Measurements from ENCODE around the gene NPPB.

The NPPB gene

DNA sequence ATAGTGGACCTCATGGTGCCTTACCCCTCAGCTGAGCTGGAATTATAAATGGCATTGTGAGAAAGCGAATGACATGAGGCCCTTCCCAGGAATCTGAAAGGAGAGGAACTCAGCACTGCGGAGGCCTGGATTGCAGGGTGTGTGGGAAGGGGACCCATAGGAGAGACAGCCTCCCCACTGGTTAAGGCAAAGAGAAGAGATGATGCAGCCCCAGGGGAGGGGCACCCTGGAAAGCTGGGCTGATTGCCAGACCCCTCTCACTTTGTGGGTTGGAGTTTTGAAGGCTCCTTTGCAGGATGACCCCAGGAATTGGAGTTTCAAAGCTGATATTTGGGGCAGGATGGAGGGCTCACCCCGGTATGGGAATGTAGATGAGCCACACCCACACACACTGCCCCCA, 2.0 kb downstream of the NPPB start:
- DNase-seq = no peak

DNA sequence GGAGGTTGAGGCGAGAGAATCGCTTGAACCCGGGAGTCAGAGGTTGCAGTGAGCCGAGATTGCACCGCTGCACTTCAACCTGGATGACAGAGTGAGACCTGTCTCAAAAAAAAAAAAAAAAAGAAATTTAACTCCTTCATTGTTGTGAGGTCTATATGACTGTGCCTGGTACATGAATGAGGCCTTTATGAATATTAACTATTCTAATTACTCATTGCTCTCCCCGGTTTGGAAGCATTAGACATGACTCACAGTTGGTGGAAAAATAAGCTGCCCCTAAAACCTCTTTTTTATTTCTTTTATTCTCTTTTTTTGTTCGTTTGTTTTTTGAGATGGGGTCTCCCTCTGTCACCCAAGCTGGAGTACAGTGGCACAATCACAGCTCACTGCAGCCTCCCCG, 3.3 kb downstream of the NPPB start:
- no peak for DNase-seq

DNA sequence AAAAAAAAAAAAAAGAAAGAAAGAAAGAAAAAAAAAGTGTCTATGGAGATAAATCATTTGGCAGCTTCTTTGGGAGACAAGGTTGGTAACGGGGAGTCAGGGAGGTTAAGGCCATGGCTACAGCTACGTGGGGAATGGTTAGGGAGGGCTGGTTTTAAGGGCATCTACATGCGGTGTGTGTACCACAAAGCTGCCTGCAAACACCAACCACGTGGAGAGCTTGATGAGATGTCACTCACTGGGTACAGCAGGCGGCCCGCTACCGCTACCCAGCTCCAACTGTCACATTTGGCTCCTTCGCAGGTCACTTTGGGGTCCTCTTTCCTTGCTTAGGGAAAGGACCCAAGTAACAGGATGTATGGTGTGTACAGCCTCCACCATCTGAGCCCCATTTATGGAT, 4.2 kb downstream of the NPPB start:
- no peak for DNase-seq

DNA sequence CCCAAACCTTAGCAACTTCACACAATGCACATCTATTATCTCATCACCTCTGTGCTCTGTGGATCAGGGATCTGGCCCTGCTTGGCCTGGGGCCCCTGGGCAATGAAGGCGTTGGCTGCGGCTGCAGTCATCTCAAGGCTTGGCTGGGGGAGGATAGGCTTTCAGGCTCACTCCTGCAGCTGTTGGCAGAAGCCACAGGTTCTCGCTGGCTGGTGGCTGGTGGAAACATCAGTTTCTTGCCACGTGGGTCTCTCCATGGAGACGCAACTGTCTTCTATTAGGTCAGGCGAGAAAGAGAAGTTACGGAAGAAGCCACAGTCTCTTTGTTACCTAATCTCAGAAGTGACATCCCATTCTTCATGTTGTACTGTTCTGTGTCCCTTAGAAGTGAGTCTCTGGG, 7.6 kb downstream of the NPPB start:
- DNase-seq = no peak

DNA sequence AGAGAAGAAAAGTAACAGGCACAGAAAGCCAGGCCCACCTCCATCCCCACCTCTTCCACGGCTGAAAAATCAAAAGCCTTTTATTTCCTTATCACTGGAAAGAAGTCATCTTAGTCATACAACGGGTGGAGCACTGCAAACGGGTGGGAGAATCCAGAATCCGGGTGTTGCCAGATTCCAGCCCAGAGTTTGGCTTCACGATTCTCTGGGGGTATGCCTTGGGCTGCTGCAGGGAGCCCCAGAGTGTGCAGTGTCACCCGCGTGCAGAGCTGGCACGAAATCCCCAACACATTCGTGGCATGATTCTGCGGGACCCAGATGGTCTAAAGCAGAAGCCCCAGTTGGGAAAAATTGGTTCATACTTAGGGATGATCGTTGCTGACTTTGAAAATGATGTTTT, 8.6 kb downstream of the NPPB start:
- no peak for DNase-seq

DNA sequence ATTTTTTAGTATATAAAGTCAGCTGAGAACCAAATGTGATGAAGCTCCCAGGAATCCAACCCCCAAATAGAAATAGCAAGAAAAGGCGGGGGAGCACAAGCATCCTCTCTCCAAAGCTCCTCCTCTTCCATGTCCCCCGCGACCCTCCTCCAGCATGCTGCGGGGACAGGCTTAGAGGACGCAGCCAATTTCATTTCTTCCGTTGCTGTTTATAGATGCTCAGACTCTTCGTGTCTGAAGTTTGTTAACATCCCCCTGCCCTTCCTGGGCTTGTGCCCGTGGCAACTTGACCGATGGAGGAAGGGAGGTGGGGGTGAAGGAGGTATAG, 10.4 kb downstream of the NPPB start:
- DNase-seq = no peak

DNA sequence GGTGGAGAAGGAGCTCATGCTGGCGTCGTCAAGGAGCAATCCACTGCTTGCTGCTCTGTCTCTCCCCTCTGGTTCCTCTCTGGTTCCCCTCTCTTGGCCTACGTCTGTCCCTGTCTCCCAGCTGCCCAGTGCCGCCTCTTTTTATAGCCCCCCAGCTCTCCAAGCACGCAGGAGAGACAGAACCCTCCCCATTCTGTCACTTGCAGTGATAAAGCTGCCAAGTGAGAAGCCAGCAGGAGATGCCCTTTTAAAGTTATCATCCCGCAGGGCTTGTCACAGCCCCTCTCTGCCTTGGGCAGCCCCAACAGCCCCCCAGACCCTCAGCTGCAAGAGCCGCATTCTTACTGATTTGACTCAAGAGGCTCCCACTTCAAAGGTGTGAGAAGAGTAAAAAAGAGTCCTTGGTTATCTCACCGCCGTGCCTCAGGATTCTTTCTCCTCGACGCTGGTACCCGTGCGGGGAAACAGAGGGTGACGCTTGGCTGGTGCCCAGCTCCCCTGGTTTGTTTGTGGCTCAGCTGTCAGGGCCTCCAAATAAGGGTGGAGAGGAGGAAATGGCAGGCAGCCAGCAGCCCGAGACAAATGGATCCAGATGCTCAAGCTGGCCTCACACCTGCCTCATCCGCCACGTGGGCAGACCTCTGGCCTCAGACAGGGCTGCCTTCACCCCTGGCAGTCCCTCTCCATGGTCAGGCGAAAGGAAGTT, 10.9 kb downstream of the NPPB start, which contains the start of gene NPPA:
TSS of gene NPPA (minus strand) at position 117 of the 706 bp plus-strand sequence. CDS start at position 18, 99 bp downstream.
- peak; percentile 97 for DNase-seq

DNA sequence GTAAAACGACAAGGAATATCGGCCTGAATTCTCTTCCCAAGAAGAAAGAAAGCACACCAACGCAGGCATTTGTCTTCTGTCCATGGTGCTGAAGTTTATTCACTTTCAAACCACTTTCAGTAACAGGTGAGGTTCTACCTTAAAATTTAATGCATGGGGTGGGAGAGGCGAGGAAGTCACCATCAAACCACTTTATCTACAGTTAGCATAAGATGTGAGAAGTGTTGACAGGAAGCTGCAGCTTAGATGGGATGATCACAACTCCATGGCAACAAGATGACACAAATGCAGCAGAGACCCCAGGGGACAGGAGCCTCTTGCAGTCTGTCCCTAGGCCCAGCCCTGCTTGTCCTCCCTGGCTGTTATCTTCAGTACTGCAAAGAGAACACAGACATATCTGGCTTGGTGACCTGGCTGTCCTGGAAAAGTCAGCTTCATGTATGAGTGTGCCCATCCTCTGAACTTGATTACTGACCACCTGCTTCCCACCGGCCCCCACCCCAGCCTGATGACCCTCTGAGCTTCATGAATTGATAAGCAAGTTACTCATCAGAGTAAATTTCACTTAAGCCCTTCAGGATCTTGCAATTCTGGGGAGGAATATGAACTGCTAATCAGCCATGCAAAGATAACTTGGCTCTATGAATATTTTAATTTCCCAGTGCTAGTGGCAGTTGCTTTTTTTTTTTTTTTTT, 13.0 kb downstream of the NPPB start:
- no peak for DNase-seq

DNA sequence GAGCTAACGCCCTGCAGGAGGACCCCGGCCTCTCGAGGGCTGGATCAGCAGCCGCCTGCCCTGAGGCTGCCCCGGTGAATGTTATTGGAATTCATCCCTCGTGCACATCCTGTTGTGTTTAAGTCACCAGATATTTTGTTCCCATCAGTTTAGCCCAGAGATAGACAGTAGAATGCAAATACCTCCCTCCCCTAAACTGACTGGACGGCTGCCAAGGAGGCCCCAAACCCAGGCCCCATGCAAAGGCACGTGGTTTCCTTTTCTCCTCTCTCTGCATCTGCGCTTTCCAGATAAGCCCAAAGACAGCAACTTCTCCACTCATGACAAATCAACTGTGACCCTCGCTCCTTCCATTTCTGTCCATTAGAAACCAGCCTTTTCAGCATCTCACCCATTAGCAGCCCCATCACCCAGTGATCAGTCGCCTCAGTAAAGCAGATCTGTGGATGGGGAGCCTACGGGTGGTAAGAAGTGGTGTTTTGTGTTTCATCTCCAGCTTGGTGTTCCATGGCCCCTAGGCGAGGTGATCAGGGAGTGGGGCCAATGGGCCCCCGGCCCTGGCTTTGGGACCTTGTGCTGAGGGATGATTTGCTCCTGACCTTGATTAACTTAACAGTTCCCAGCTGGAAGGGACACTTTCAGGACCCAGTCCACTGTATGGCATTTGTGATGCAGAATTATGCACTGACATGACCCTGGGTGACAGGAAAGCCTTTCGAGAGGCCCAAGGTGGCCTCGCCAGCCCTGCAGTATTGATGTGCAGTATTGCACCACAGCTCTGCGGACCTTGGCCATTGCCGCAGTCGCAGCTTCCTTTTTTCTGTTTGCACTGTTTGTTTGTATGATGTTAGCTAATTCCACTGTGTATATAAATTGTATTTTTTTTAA, 16.3 kb downstream of the NPPB start:
- DNase-seq = no peak

DNA sequence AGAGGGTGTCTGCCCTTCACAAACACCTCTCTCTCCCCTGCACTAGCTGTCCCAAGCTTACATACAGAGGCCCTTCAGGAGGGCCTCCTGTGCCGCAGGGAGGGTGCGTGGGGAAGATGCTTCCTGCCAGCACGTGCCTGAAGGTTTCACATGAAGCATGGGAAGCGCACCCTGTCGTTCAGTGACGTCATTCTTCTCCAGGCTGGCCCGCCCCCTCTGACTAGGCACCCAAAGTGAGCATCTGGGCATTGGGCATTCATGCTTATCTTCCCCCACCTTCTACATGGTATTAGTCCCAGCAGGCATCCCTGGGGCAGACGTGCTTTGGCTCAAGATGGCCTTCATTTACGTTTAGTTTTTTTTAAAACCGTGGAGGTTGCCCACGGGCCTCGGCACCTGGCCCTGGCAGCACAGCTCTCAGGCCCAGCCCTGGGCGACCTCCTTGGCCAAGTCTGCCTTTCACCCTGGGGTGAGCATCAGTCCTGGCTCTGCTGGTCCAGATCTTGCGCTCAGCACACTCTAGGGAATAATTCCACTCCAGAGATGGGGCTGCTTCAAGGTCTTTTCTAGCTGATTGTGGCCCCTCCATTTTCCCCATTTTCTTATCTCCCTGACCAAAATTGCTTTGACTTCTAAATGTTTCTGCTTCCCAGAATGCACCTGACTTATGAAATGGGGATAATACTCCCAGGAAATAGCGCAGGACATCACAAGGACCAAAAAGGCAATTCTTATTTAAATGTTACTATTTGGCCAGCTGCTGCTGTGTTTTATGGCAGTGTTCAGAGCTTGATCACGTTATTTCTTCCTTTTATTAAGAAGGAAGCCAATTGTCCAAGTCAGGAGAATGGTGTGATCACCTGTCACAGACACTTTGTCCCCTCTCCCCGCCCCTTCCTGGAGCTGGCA, 17.2 kb downstream of the NPPB start:
- peak; percentile 7 for DNase-seq

DNA sequence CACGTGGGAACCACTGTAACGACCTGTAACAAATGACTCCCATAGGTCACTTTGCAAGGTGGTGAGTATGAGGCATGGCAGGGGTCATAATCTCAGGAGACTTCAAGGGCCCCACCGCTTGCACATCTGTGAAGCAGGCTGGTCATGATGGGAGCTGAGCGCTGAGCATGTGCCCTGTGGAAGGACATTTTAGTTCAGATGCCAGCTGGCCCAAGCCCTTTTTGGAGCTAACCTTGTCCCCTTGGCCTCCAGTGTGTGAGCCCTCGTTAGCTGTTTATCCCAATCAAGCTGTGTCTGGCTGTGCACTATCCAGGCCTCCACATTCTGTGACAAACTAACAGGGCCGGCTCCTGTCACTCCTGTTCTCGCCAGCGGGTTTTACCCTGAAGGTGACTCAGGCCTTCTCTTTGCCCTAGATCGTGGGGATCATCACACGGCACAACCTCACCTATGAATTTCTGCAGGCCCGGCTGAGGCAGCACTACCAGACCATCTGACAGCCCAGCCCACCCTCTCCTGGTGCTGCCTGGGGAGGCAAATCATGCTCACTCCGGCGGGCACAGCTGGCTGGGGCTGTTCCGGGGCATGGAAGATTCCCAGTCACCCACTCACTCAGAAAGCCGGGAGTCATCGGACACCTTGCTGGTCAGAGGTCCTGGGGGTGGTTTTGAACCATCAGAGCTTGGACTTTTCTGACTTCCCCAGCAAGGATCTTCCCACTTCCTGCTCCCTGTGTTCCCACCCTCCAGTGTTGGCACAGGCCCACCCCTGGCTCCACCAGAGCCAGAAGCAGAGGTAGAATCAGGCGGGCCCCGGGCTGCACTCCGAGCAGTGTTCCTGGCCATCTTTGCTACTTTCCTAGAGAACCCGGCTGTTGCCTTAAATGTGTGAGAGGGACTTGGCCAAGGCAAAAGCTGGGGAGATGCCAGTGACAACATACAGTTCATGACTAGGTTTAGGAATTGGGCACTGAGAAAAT, 18.7 kb downstream of the NPPB start:
- no peak for DNase-seq

DNA sequence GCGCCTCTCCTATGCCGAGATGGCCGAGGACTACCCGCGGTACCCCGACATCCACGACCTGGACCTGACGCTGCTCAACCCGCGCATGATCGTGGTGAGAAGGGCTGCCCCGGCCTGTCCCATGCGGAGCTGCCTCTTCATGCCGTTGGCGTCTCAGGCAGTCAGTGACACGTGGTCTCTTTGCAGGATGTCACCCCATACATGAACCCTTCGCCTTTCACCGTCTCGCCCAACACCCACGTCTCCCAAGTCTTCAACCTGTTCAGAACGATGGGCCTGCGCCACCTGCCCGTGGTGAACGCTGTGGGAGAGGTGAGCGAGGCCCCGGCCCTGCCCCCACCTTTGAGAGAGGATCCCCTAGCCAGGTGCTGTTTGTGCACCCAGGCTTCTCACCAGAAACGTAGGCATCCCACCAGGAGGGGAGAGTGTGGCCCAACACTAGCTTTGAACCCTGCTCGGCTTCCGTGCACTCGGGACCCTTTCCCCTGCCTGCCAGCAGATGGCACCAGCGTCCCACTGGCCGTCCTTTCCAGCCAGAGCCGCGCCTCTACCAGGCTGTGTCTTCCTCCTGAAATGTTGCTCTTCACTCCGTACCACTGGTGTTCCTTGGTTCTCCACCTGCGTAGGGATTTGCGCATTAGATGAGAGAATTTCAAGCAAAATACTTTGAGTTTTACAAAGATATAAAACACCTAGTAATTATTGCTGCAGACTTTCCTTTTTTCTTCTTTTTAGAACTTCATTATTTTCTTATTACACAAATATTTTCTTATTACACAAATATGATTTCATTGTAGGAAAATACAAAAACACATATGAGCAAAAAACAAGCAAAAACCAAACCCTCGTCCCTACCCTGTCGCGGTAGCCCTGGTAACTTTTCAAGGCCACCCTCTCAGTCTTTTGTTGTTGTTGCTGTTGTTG, 20.1 kb downstream of the NPPB start:
- peak; percentile 64 for DNase-seq

DNA sequence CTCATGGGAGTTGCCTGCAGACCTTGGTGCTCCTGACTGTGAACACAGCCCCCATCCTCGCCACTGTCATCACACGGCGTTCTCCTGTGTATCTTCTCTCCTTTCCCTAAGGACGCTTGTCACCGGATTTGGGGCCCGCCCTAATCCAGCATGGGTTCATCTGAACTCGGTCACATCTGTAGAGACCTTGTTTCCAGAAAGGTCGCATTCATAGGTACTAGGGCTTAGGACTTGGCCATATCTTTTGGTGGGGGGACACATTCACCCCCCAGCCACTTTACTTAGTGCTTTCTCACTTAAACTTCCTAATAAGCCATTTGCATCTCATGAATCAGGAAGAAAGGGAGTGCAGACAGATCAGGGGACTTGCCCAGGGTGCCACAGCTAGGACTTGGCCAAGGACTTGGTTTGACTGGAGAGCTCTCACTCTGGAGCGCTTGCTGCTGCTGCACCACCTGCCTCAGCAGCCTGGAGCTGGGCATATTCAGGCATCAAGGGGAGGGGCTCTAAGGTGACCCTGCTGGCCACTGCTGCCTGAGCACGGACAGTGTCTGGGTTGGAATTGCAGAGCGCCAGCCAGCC, 20.9 kb downstream of the NPPB start:
- DNase-seq = no peak

DNA sequence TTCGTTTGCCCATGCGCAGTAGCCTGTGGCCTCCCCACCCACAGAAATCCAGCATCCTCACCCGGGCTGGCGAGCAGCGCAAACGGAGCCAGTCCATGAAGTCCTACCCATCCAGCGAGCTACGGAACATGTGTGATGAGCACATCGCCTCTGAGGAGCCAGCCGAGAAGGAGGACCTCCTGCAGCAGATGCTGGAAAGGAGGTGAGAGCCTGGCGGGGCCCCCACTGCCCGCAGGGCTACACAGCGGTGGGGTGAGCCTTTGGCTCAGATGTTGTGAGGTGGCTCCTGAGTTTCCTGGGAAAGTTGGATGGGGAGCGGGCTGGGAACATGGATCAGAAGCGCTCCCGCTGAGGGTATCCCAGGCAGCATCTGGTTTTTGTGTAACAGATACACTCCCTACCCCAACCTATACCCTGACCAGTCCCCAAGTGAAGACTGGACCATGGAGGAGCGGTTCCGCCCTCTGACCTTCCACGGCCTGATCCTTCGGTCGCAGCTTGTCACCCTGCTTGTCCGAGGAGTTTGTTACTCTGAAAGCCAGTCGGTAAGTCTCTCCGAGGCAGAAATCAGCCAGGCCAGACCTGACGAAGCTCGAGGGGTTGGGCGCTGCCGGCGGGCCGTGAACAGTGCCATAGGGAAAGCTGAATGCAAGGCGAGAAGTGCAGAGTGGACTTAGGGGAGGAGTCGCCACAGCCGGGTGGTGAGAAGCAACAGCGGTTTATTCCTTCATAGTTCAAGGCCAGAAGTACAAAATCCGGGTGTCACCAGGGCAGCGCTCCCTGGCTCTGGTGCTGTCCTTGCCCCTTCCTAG, 21.6 kb downstream of the NPPB start:
- no peak for DNase-seq

DNA sequence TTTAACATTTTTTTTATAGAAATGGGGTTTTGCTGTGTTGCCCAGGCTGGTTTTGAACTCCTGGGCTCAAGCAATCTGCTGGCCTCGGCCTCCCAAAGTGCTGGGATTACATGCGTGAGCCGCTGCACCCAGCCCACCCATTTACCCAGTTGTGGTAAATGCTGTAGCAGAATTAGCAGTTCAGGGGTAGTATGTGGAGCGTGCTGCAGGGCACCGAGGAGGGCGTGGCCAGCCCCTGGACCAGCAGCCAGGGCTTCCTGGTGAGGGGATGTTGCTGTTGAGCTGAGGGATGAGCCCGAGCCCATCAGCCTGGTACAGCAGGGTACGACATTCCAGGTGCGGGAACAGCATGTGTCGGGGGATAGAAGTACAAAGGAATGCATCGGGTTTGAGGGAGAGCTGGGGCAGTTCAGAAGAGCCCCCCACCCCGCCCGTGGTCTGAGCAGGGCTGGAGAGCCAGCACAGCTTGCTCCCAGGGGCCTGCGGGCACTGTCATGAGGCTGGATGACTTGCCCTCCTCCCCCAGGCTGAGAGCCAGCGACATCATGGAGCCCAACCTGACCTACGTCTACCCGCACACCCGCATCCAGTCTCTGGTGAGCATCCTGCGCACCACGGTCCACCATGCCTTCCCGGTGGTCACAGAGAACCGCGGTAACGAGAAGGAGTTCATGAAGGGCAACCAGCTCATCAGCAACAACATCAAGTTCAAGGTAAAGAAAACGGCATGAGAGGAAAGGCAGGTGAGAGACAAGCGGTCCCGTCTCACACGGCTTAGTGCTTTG, 23.1 kb downstream of the NPPB start:
- DNase-seq = no peak

DNA sequence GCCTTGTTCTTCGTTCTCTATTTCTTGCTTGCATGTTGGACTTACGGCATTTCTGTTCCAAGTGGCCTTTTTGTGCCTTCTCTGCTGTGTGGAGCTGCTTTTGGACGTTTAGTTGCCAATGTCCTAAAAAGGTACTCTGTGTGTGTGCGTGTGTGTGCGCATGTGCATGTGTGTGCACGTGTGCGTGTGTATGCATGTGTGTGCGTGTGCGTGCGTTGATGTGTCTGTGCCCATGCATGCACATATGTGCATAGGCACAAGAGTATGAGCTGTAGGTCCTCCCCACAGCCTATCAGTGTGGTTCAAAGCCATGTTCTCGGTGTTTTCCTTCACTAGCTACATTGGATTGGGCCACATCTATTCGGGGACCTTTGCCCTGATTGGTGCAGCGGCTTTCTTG, 24.8 kb downstream of the NPPB start:
- DNase-seq = no peak

DNA sequence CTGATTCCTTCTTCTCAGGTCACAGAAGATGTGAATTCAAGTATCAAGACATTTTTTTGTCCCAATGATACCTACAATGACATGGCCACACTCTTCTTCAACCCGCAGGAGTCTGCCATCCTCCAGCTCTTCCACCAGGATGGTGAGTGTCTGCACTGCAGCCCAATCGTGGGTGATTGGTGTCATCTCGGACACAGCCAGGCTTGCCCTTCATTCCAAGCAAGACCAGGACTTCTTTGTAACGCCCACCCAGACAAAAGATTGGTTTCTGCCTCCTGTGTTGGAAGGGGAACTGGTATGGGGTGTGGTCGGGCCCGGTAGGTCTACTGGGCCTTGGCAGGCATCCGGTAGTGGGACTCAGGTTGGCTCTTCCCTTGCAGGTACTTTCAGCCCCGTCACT, 25.2 kb downstream of the NPPB start:
- no peak for DNase-seq

Data from NCI-H1105 treated with DMSO at 0.1 percent for 48 hours (cell line).